B cell (primary cell): ENCODE results near the gene MSANTD3. TPM values are rescaled to one million over a fixed set of nuclear protein-coding genes. Genes with fewer than 3 reads are reported as not detected.

Source experiments
- ATAC-seq: fragments of 200-7000 bp; cut with Tn5 transposase; one replicate; pipeline ENCODE4 v1.10.0; 2021; ENCODE audit warnings: low read depth, mild to moderate bottlenecking, moderate number of reproducible peaks, moderate library complexity
- CTCF ChIA-PET: fragments of 350-600 bp; sonication (Branson Sonifier 250); formaldehyde crosslinking; loops from one replicate; lab custom pipeline; 2021; ENCODE audit warnings: antibody characterized with exemption, inconsistent platforms; lab: Charles Lee
- POLR2A ChIA-PET: fragments of 350-600 bp; sonication (Branson Sonifier 250); formaldehyde crosslinking; loops from one replicate; lab custom pipeline; 2021; ENCODE audit warnings: antibody characterized with exemption; lab: Charles Lee
- DNase-seq: peaks from one replicate; pipeline ENCODE4 v3.0.0; 2013
- H2AFZ ChIP-seq: 2 replicates; pipeline ENCODE4 v1.6.1; 2012; ENCODE audit warnings: mild to moderate bottlenecking, low read depth, low read length; ENCODE audit not compliant: insufficient read depth, poor library complexity, severe bottlenecking
- H3K27ac ChIP-seq, 2 donors: 1 replicate in 1 of 2; 2 replicates in 1 of 2; pipeline ENCODE4 v1.5.1; 2012 to 2013; ENCODE audit warnings: low read length in 2 of 2, mild to moderate bottlenecking in 2 of 2, moderate library complexity in 1 of 2
- H3K27me3 ChIP-seq, 4 experiments: fragments of 200-600 bp in 1 of 4; sonication (generic) in 1 of 4; replicated peaks in 1 of 4; 1 replicate in 2 of 4; 2 replicates in 2 of 4; pipeline versions ENCODE4 v1.6.1 to v1.7.0; 2013 to 2016; ENCODE audit warnings: low read length in 3 of 4, mild to moderate bottlenecking in 2 of 4, mixed read lengths in 1 of 4, moderate library complexity in 1 of 4; ENCODE audit not compliant: insufficient read depth in 4 of 4, control insufficient read depth in 3 of 4; ENCODE audit errors: control extremely low read depth in 1 of 4
- H3K36me3 ChIP-seq, 2 experiments: replicated peaks in 1 of 2; 1 replicate in 1 of 2; 2 replicates in 1 of 2; pipeline versions ENCODE4 v1.6.1 to v1.7.1; 2013; ENCODE audit warnings: low read length in 1 of 2; ENCODE audit not compliant: insufficient read depth in 2 of 2, control insufficient read depth in 1 of 2; ENCODE audit errors: control extremely low read depth in 1 of 2, extremely low read depth in 1 of 2
- H3K4me1 ChIP-seq, 2 donors: fragments of 200-600 bp in 1 of 2; sonication (generic) in 1 of 2; 1 replicate in 1 of 2; 2 replicates in 1 of 2; pipeline versions ENCODE4 v1.5.1 to v1.6.1; 2013 to 2017; ENCODE audit warnings: low read length in 2 of 2; ENCODE audit not compliant: control insufficient read depth in 2 of 2, insufficient read depth in 2 of 2
- H3K4me2 ChIP-seq: replicated peaks from 2 replicates; pipeline ENCODE3; 2012; ENCODE audit warnings: mild to moderate bottlenecking, low read depth, low read length; ENCODE audit not compliant: poor library complexity, severe bottlenecking
- H3K4me3 ChIP-seq, 5 experiments: fragments of 200-600 bp in 1 of 5; sonication (generic) in 1 of 5; 1 replicate in 3 of 5; 2 replicates in 2 of 5; pipeline versions ENCODE4 v1.5.1 to v1.7.0; 2011 to 2016; ENCODE audit warnings: low read length in 4 of 5, mild to moderate bottlenecking in 4 of 5, low read depth in 2 of 5, control low read depth in 1 of 5, moderate library complexity in 1 of 5; ENCODE audit not compliant: insufficient read depth in 1 of 5; ENCODE audit errors: control extremely low read depth in 1 of 5, extremely low read depth in 1 of 5
- H3K79me2 ChIP-seq: fragments of 200-600 bp; sonication (generic); one replicate; pipeline ENCODE4 v1.6.0; 2016; ENCODE audit warnings: low read length; ENCODE audit not compliant: control insufficient read depth, insufficient read depth
- H3K9ac ChIP-seq: fragments of 200-600 bp; sonication (generic); 2 replicates; pipeline ENCODE4 v1.6.1; 2017; ENCODE audit warnings: mild to moderate bottlenecking, low read length, moderate library complexity
- H3K9me3 ChIP-seq, 3 donors: one replicate each; pipeline versions ENCODE4 v1.6.1 to v1.7.1; 2013; ENCODE audit warnings: low read length in 2 of 3; ENCODE audit not compliant: control insufficient read depth in 2 of 3, insufficient read depth in 1 of 3; ENCODE audit errors: control extremely low read depth in 1 of 3
- H4K20me1 ChIP-seq: 2 replicates; pipeline ENCODE4 v1.6.0; 2012; ENCODE audit warnings: mild to moderate bottlenecking, low read length; ENCODE audit not compliant: insufficient read depth, control insufficient read depth, poor library complexity, severe bottlenecking
- H3K27ac Mint-ChIP-seq: one replicate; pipeline ENCODE4 v1.8.0; 2021; ENCODE audit warnings: mixed read lengths
- H3K27me3 Mint-ChIP-seq: one replicate; pipeline ENCODE4 v1.8.0; 2021; ENCODE audit warnings: mixed read lengths
- H3K4me1 Mint-ChIP-seq: one replicate; pipeline ENCODE4 v1.8.0; 2021; ENCODE audit warnings: mixed read lengths
- H3K4me3 Mint-ChIP-seq: one replicate; pipeline ENCODE4 v1.8.0; 2021; ENCODE audit warnings: mixed read lengths
- H3K9me3 Mint-ChIP-seq: one replicate; pipeline ENCODE4 v1.8.0; 2022; ENCODE audit warnings: mixed read lengths; ENCODE audit not compliant: insufficient read depth
- EZH2 ChIP-seq: IDR thresholded peaks from 2 replicates; pipeline ENCODE4 v1.6.1; 2012; ENCODE audit warnings: borderline replicate concordance, low read depth, mild to moderate bottlenecking, moderate library complexity, low read length; ENCODE audit not compliant: insufficient read depth, poor library complexity, severe bottlenecking
- WGBS: methylation state at CpG from one replicate; pipeline ENCODE4 v1.1.5; 2013; ENCODE audit warnings: missing lambda C conversion rate; ENCODE audit not compliant: insufficient coverage; 5-methylcytosine and 5-hydroxymethylcytosine counted together
- intact Hi-C: fragments of 100-400 bp; cut with micrococcal nuclease; formaldehyde crosslinking; loops from one replicate; pipeline ENCODE4 v1.10.0; 2022
- polyA plus RNA-seq: library from polyadenylated mRNA; depleted of rRNA; stranded (reverse); fragments of >200 nt; gene quantifications from 2 replicates; pipeline ENCODE4 v1.2.3, GENCODE V29; 2012
- total RNA-seq, 2 donors: library from RNA; stranded (reverse); fragments of 120-200 nt in 1 of 2; gene quantifications; 1 replicate in 1 of 2; 2 replicates in 1 of 2; pipeline versions ENCODE4 v1.2.3 to v1.2.4, GENCODE V29; 2013 to 2022
- TF ChIP-seq, protein P1 (sequence below): fragments of 200-600 bp; IDR thresholded peaks from one replicate; pipeline ENCODE4 v1.8.0; 2022; ENCODE audit warnings: antibody characterized with exemption, mild to moderate bottlenecking

Gene MSANTD3
- total and polyA plus RNA-seq, 2 donors (not counting 1 experiment from before 2014, with no cell fraction given): 5.9 to 12.1 TPM

DNA sequence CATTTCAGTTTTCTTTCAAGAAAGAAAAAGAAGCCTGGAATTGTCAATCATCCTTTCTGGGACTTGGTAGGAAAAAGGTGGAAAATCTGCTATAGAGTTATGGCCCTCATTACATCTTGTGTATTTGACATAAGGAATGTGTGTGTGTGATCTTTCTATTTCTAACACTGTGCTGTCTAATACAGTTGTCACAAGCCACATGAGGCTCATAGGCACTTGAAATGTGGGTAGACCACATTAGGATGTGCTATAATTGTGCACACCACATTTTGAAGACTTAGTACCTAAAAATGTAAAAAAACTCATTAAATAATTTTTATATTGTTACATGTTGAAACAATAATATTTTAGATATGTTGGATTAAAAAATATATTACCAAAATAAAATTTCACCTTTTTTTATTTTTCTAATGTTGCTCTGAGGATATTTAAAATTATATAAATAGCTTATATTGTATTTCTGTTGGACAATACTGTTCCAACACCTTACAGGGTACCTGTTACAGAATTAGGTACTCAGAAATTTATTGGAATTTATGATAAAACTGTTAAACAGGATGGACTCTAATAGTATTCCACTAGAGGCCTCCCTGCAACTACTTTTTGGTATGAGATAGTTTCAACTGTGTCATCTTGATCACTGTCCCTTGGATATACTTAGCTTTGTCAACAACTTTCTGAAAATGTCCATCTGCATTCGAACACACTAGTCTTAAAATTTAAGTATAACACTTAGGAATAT lies 18.4 kb downstream of the MSANTD3 start:
- no peak for DNase-seq
- no peak overlapping the region for H3K27ac Mint-ChIP-seq
- H3K4me3 ChIP-seq: no peak overlapping the region

More for the DNA sequence above, 18.4 kb downstream of the MSANTD3 start:
- ATAC-seq: no peak
- Mint-ChIP-seq H3K4me3 (no peak overlapping the region), H3K4me1 (no peaks in the 10 kb centered on the region), H3K9me3 (no peaks in the 10 kb centered on the region), H3K27me3 (no peaks in the 10 kb centered on the region)
- TF ChIP-seq EZH2: no peak
- TF ChIP-seq, protein P1, sequence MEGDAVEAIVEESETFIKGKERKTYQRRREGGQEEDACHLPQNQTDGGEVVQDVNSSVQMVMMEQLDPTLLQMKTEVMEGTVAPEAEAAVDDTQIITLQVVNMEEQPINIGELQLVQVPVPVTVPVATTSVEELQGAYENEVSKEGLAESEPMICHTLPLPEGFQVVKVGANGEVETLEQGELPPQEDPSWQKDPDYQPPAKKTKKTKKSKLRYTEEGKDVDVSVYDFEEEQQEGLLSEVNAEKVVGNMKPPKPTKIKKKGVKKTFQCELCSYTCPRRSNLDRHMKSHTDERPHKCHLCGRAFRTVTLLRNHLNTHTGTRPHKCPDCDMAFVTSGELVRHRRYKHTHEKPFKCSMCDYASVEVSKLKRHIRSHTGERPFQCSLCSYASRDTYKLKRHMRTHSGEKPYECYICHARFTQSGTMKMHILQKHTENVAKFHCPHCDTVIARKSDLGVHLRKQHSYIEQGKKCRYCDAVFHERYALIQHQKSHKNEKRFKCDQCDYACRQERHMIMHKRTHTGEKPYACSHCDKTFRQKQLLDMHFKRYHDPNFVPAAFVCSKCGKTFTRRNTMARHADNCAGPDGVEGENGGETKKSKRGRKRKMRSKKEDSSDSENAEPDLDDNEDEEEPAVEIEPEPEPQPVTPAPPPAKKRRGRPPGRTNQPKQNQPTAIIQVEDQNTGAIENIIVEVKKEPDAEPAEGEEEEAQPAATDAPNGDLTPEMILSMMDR: no peak
- Histone ChIP-seq H3K9ac (no peak overlapping the region), H3K27me3 (no peaks in the 10 kb centered on the region), H3K27ac (no peak overlapping the region), H2AFZ (no peak overlapping the region), H3K4me1 (no peaks in the 10 kb centered on the region), H3K9me3 (no peaks in the 10 kb centered on the region), H3K36me3 (peaks cover 1 to 7% of the 10 kb centered on the region in 2 experiments), H3K79me2 (no peaks in the 10 kb centered on the region), H3K4me2 (no peak overlapping the region), H4K20me1 (no peaks in the 10 kb centered on the region)
- intact Hi-C loops: no loop called here
- WGBS: no CpG with 5 or more reads among the region's 1 CpG
- CTCF ChIA-PET: interaction anchor here (0.8 to 1.0 kb wide), 2 partner anchors 9 to 19 kb away, joined by 3 to 4 read pairs; partner anchors contain the start of gene MSANTD3
- POLR2A ChIA-PET: no interaction called here
